HepG2 (cell line): ENCODE data around the gene SHF. TPM values are rescaled to one million over a fixed set of nuclear protein-coding genes. Genes with fewer than 3 reads are reported as not detected.

Source experiments
- CCAR2 ChIP-seq: fragments of 200-400 bp; formaldehyde crosslinking; optimal IDR thresholded peaks from 2 replicates; pipeline ENCODE3; 2018; ENCODE audit warnings: low read depth, mild to moderate bottlenecking, low read length, moderate library complexity
- FOXA1 ChIP-seq, 2 experiments: fragments of 450-650 bp in 1 of 2; sonication (generic) in 1 of 2; formaldehyde crosslinking in 1 of 2; IDR thresholded peaks; 2 replicates each; pipeline versions ENCODE4 v1.4.0 to v1.6.1; 2016 to 2020; ENCODE audit warnings: missing genetic modification reagents in 1 of 2
- GATA4 ChIP-seq: sonication (generic); IDR thresholded peaks from 2 replicates; pipeline ENCODE4 v1.6.1; 2016; ENCODE audit warnings: antibody characterized with exemption, low read depth, borderline replicate concordance
- GZF1 ChIP-seq: sonication (generic); formaldehyde crosslinking; IDR thresholded peaks from 2 replicates; pipeline ENCODE4 v1.5.1; 2020; ENCODE audit warnings: mild to moderate bottlenecking, missing genetic modification reagents
- HMG20B ChIP-seq: conservative IDR thresholded peaks from 2 replicates; pipeline ENCODE4 v1.6.1; 2016; ENCODE audit warnings: missing genetic modification reagents, missing compliant biosample characterization
- KLF13 ChIP-seq: sonication (generic); formaldehyde crosslinking; IDR thresholded peaks from 2 replicates; pipeline ENCODE4 v1.4.0; 2020; ENCODE audit warnings: mild to moderate bottlenecking, missing genetic modification reagents
- MAF1 ChIP-seq: sonication (generic); formaldehyde crosslinking; IDR thresholded peaks from 2 replicates; pipeline ENCODE4 v1.5.0; 2020; ENCODE audit warnings: missing genetic modification reagents, borderline replicate concordance
- MED8 ChIP-seq: sonication (generic); formaldehyde crosslinking; IDR thresholded peaks from 2 replicates; pipeline ENCODE4 v1.8.1; 2023; ENCODE audit warnings: mild to moderate bottlenecking, missing genetic modification reagents; ENCODE audit not compliant: insufficient replicate concordance
- MTF1 ChIP-seq: sonication (generic); formaldehyde crosslinking; IDR thresholded peaks from 2 replicates; pipeline ENCODE4 v1.5.0; 2020; ENCODE audit warnings: missing genetic modification reagents
- MXD3 ChIP-seq: IDR thresholded peaks from 2 replicates; pipeline ENCODE4 v1.6.1; 2016; ENCODE audit warnings: mild to moderate bottlenecking, missing biosample characterization, missing genetic modification reagents
- NCOA2 ChIP-seq: sonication (generic); formaldehyde crosslinking; IDR thresholded peaks from 2 replicates; pipeline ENCODE4 v1.8.0; 2022; ENCODE audit warnings: inconsistent platforms
- PTBP1 ChIP-seq: fragments of 200-400 bp; formaldehyde crosslinking; IDR thresholded peaks from 2 replicates; pipeline ENCODE4 v1.6.1; 2018; ENCODE audit warnings: low read length, low read depth; ENCODE audit not compliant: poor library complexity, severe bottlenecking
- SIX1 ChIP-seq: sonication (generic); formaldehyde crosslinking; IDR thresholded peaks from 2 replicates; pipeline ENCODE4 v1.4.0; 2020; ENCODE audit warnings: missing genetic modification reagents, borderline replicate concordance
- SMARCC2 ChIP-seq: fragments of 450-650 bp; IDR thresholded peaks from 2 replicates; pipeline ENCODE4 v1.6.1; 2017; ENCODE audit warnings: antibody characterized with exemption, mild to moderate bottlenecking
- SMYD3 ChIP-seq: sonication (generic); formaldehyde crosslinking; IDR thresholded peaks from 2 replicates; pipeline ENCODE4 v1.8.1; 2023; ENCODE audit warnings: mild to moderate bottlenecking, missing genetic modification reagents
- WIZ ChIP-seq: sonication (generic); formaldehyde crosslinking; IDR thresholded peaks from 2 replicates; pipeline ENCODE4 v1.5.1; 2020; ENCODE audit warnings: mild to moderate bottlenecking, missing genetic modification reagents
- ZNF235 ChIP-seq: sonication (generic); formaldehyde crosslinking; IDR thresholded peaks from 2 replicates; pipeline ENCODE4 v1.8.1; 2023; ENCODE audit warnings: mild to moderate bottlenecking, missing genetic modification reagents, borderline replicate concordance
- ZNF33A ChIP-seq: sonication (generic); formaldehyde crosslinking; IDR thresholded peaks from 2 replicates; pipeline ENCODE4 v1.5.1; 2020; ENCODE audit warnings: missing genetic modification reagents, mild to moderate bottlenecking, moderate library complexity, borderline replicate concordance
- ZNF441 ChIP-seq: sonication (generic); formaldehyde crosslinking; IDR thresholded peaks from 2 replicates; pipeline ENCODE4 v1.7.0; 2021; ENCODE audit warnings: missing genetic modification reagents, borderline replicate concordance
- ZNF644 ChIP-seq: IDR thresholded peaks from 2 replicates; pipeline ENCODE4 v1.6.1; 2016; ENCODE audit warnings: low read depth
- polyA plus RNA-seq, 8 experiments: library from polyadenylated mRNA; depleted of rRNA in 3 of 8; stranded (reverse) in 7 of 8; unstranded in 1 of 8; fragments of >200 nt; fragmentation: Illumina TruSeq in 4 of 8; extraction: Trizol in 4 of 8; gene quantifications; 2 replicates each; pipeline versions ENCODE4 v1.2.1 to v1.2.3, GENCODE V29; 2011 to 2016; ENCODE audit warnings: low read depth in 4 of 8, missing spikeins in 1 of 8, mixed read lengths in 1 of 8; ENCODE audit not compliant: insufficient read depth in 1 of 8
- total RNA-seq, 5 experiments: library from RNA; depleted of rRNA; stranded (reverse); fragments of >200 nt; fragmentation: Illumina TruSeq; extraction: Trizol; gene quantifications; 2 replicates each; pipeline ENCODE4 v1.2.3, GENCODE V29; 2016; ENCODE audit warnings: low read depth in 1 of 5
- TF ChIP-seq, protein P1 (sequence below): sonication (generic); formaldehyde crosslinking; IDR thresholded peaks from 2 replicates; pipeline ENCODE4 v1.5.1; 2020; ENCODE audit warnings: missing genetic modification reagents, mild to moderate bottlenecking, borderline replicate concordance
- TF ChIP-seq, protein P2 (sequence below): sonication (generic); formaldehyde crosslinking; IDR thresholded peaks from 2 replicates; pipeline ENCODE4 v1.4.0; 2020; ENCODE audit warnings: missing genetic modification reagents, borderline replicate concordance
- TF ChIP-seq, protein P3 (sequence below): sonication (generic); formaldehyde crosslinking; IDR thresholded peaks from 2 replicates; pipeline ENCODE4 v1.8.1; 2023; ENCODE audit warnings: mild to moderate bottlenecking, missing genetic modification reagents, borderline replicate concordance
- TF ChIP-seq, protein P4 (sequence below): sonication (generic); formaldehyde crosslinking; IDR thresholded peaks from 2 replicates; pipeline ENCODE4 v1.4.0; 2020; ENCODE audit warnings: missing genetic modification reagents

Gene SHF
- total and polyA plus RNA-seq, 2 of the 13 experiments (the other 11 are each of a cell fraction or from before 2014, with no cell fraction given) = 20.9 to 25.5 TPM

DNA sequence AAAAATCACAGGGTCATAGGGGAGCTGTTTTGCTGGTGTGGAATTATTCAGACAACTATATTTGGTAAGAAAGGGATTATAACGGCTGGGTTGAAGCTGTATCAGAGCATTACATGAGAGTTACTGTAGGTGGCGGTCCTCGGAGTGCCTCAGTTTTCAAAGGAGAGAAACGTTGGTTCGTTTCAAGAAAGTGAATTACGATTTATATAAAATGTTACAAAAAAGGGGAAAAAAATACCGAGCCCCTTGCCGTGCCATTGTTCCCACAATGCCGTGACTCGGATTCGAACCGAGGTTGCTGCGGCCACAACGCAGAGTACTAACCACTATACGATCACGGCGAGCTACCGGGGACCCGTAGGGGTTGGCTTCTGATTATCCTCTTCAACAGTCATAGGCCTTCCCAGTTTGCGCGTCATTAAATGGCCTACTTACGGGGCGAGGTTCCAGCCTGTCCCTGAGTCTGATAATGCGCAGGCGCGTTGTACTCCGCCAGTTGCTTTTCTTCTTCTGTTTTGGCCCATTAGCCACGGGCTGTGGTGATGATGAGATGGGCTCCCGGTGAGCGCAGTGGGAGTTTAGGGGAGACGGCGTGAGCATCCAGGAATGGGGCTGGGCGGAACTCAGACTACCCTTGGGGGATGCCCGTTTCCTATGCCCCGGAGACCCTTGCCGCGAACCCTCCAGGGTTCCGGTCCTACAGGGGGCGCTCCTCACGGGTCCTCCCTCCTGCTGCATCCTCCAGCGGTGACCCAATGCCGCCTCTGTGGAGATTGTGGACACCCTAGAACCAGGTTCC is 10.8 kb upstream of the SHF start (continued):
- TF ChIP-seq, protein P1, sequence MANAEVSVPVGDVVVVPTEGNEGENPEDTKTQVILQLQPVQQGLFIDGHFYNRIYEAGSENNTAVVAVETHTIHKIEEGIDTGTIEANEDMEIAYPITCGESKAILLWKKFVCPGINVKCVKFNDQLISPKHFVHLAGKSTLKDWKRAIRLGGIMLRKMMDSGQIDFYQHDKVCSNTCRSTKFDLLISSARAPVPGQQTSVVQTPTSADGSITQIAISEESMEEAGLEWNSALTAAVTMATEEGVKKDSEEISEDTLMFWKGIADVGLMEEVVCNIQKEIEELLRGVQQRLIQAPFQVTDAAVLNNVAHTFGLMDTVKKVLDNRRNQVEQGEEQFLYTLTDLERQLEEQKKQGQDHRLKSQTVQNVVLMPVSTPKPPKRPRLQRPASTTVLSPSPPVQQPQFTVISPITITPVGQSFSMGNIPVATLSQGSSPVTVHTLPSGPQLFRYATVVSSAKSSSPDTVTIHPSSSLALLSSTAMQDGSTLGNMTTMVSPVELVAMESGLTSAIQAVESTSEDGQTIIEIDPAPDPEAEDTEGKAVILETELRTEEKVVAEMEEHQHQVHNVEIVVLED (CRISPR knock-in tag) = peak; percentile 42; the same call in 1 of the 2 replicates
- TF ChIP-seq NCOA2 (CRISPR knock-in tag) = peak; percentile 50; the same call in 1 of the 2 replicates
- no peak for TF ChIP-seq CCAR2
- TF ChIP-seq, protein P2, sequence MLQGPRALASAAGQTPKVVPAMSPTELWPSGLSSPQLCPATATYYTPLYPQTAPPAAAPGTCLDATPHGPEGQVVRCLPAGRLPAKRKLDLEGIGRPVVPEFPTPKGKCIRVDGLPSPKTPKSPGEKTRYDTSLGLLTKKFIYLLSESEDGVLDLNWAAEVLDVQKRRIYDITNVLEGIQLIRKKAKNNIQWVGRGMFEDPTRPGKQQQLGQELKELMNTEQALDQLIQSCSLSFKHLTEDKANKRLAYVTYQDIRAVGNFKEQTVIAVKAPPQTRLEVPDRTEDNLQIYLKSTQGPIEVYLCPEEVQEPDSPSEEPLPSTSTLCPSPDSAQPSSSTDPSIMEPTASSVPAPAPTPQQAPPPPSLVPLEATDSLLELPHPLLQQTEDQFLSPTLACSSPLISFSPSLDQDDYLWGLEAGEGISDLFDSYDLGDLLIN (CRISPR knock-in tag) = no peak
- peak; percentile 90; the same call in 1 of the 2 replicates for TF ChIP-seq ZNF33A
- TF ChIP-seq ZNF644 (CRISPR knock-in tag) = no peak
- TF ChIP-seq WIZ (CRISPR knock-in tag) = no peak
- 0 out of 2 replicates have a peak, but pooled peaks have one; percentile 20 for TF ChIP-seq ZNF441
- TF ChIP-seq ZNF235 = peak; percentile 10; the same call in 1 of the 2 replicates
- no peak for TF ChIP-seq GATA4
- peak; percentile 99 for TF ChIP-seq MAF1 (CRISPR knock-in tag)
- TF ChIP-seq SMYD3 (CRISPR knock-in tag) = no peak; the same call in 1 of the 2 replicates
- no peak for TF ChIP-seq SIX1
- no peak for TF ChIP-seq FOXA1 (IDR thresholded peaks at IDR 0.05)
- TF ChIP-seq FOXA1 (CRISPR knock-in tag; IDR thresholded peaks at IDR 0.05) = no peak
- no peak for TF ChIP-seq GZF1 (CRISPR knock-in tag)
- TF ChIP-seq, protein P3, sequence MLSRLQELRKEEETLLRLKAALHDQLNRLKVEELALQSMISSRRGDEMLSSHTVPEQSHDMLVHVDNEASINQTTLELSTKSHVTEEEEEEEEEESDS (CRISPR knock-in tag) = 0 out of 2 replicates have a peak, but pooled peaks have one; percentile 69
- TF ChIP-seq MTF1 (CRISPR knock-in tag) = no peak
- TF ChIP-seq, protein P4, sequence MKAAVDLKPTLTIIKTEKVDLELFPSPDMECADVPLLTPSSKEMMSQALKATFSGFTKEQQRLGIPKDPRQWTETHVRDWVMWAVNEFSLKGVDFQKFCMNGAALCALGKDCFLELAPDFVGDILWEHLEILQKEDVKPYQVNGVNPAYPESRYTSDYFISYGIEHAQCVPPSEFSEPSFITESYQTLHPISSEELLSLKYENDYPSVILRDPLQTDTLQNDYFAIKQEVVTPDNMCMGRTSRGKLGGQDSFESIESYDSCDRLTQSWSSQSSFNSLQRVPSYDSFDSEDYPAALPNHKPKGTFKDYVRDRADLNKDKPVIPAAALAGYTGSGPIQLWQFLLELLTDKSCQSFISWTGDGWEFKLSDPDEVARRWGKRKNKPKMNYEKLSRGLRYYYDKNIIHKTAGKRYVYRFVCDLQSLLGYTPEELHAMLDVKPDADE (CRISPR knock-in tag) = no peak
- no peak for TF ChIP-seq MXD3 (CRISPR knock-in tag)
- TF ChIP-seq HMG20B = no peak
- TF ChIP-seq SMARCC2 = no peak
- TF ChIP-seq KLF13 (CRISPR knock-in tag) = no peak
- TF ChIP-seq MED8 = no peak
- no peak for TF ChIP-seq PTBP1
